H1 (cell line): ENCODE data around the gene MARCHF9. TPM values are rescaled to one million over a fixed set of nuclear protein-coding genes. Genes with fewer than 3 reads are reported as not detected.

Experiments
- GABPA ChIP-seq: IDR thresholded peaks from 2 replicates; pipeline ENCODE4 v1.6.1; 2011; ENCODE audit warnings: mild to moderate bottlenecking, low read length, moderate library complexity, borderline replicate concordance; ENCODE audit not compliant: insufficient read depth
- NANOG ChIP-seq: IDR thresholded peaks from 2 replicates; pipeline ENCODE4 v1.6.1; 2011; ENCODE audit warnings: low read length, low read depth, mild to moderate bottlenecking, inconsistent platforms; ENCODE audit not compliant: insufficient read depth, poor library complexity, severe bottlenecking
- RXRA ChIP-seq: IDR thresholded peaks from 2 replicates; pipeline ENCODE4 v1.6.1; 2011; ENCODE audit warnings: low read depth, mild to moderate bottlenecking, low read length, moderate library complexity; ENCODE audit not compliant: insufficient read depth
- SIN3A ChIP-seq, 2 experiments: IDR thresholded peaks in 1 of 2; conservative IDR thresholded peaks in 1 of 2; 2 replicates each; pipeline ENCODE4 v1.6.1; 2011 to 2012; ENCODE audit warnings: low read length in 2 of 2, improper control_type of control experiment in 1 of 2, low read depth in 1 of 2, mild to moderate bottlenecking in 1 of 2
- TEAD4 ChIP-seq: IDR thresholded peaks from 2 replicates; pipeline ENCODE4 v1.6.1; 2012; ENCODE audit warnings: low read depth, low read length, inconsistent platforms, mixed read lengths
- polyA plus RNA-seq, 7 experiments: library from polyadenylated mRNA; depleted of rRNA in 3 of 7; stranded (reverse) in 5 of 7; unstranded in 2 of 7; fragments of >200 nt in 5 of 7; fragments of 200-250 nt in 2 of 7; gene quantifications; 1 replicate in 5 of 7; 2 replicates in 1 of 7; 4 replicates in 1 of 7; pipeline versions ENCODE4 v1.2.1 to v1.2.3, GENCODE V29; 2011 to 2013; ENCODE audit warnings: missing spikeins in 2 of 7, mixed read lengths in 2 of 7
- total RNA-seq: library from RNA; stranded (reverse); fragmentation: NEBNext Ultra II Directional; extraction: Animal tissue kit (Norgen Biotek cat#: 25700); gene quantifications from 2 replicates; pipeline ENCODE4 v1.2.1, GENCODE V29; 2021
- TF ChIP-seq, protein P1 (sequence below): fragments of 300-600 bp; sonication (generic); IDR thresholded peaks from 2 replicates; pipeline ENCODE4 v1.7.1; 2012; ENCODE audit warnings: low read length, moderate library complexity, mild to moderate bottlenecking, inconsistent platforms; ENCODE audit not compliant: insufficient replicate concordance
- TF ChIP-seq, protein P2 (sequence below): IDR thresholded peaks from 2 replicates; pipeline ENCODE4 v1.6.1; 2011; ENCODE audit warnings: low read depth, mild to moderate bottlenecking, low read length; ENCODE audit not compliant: insufficient read depth
- TF ChIP-seq, protein P3 (sequence below): IDR thresholded peaks from 2 replicates; pipeline ENCODE4 v1.6.1; 2011; ENCODE audit warnings: low read length, improper control_type of control experiment

Gene MARCHF9
- total and polyA plus RNA-seq, 2 of the 8 experiments (the other 6 are each of a cell fraction or from before 2014, with no cell fraction given) = 6.4 to 7.8 TPM

DNA sequence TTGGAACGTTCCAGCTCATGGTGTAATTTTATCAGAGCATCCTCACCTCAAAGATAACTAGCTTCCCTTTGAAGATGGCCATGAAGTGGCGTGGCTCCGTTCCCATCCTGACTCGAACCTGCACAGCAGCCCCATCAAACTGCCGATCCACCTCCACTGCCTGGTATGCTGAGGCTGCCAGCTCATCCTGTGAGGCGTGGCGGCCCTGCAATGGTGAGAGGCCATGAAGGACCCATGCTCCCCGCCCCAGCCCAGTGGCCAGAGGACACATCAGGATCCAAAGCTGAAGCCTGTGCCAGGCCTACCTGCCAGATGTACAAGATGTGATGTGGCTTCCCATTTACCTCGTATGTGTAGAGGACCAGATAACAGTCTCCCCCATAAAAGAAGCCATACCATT, 52.4 kb downstream of the MARCHF9 start (continued):
- TF ChIP-seq, protein P1, sequence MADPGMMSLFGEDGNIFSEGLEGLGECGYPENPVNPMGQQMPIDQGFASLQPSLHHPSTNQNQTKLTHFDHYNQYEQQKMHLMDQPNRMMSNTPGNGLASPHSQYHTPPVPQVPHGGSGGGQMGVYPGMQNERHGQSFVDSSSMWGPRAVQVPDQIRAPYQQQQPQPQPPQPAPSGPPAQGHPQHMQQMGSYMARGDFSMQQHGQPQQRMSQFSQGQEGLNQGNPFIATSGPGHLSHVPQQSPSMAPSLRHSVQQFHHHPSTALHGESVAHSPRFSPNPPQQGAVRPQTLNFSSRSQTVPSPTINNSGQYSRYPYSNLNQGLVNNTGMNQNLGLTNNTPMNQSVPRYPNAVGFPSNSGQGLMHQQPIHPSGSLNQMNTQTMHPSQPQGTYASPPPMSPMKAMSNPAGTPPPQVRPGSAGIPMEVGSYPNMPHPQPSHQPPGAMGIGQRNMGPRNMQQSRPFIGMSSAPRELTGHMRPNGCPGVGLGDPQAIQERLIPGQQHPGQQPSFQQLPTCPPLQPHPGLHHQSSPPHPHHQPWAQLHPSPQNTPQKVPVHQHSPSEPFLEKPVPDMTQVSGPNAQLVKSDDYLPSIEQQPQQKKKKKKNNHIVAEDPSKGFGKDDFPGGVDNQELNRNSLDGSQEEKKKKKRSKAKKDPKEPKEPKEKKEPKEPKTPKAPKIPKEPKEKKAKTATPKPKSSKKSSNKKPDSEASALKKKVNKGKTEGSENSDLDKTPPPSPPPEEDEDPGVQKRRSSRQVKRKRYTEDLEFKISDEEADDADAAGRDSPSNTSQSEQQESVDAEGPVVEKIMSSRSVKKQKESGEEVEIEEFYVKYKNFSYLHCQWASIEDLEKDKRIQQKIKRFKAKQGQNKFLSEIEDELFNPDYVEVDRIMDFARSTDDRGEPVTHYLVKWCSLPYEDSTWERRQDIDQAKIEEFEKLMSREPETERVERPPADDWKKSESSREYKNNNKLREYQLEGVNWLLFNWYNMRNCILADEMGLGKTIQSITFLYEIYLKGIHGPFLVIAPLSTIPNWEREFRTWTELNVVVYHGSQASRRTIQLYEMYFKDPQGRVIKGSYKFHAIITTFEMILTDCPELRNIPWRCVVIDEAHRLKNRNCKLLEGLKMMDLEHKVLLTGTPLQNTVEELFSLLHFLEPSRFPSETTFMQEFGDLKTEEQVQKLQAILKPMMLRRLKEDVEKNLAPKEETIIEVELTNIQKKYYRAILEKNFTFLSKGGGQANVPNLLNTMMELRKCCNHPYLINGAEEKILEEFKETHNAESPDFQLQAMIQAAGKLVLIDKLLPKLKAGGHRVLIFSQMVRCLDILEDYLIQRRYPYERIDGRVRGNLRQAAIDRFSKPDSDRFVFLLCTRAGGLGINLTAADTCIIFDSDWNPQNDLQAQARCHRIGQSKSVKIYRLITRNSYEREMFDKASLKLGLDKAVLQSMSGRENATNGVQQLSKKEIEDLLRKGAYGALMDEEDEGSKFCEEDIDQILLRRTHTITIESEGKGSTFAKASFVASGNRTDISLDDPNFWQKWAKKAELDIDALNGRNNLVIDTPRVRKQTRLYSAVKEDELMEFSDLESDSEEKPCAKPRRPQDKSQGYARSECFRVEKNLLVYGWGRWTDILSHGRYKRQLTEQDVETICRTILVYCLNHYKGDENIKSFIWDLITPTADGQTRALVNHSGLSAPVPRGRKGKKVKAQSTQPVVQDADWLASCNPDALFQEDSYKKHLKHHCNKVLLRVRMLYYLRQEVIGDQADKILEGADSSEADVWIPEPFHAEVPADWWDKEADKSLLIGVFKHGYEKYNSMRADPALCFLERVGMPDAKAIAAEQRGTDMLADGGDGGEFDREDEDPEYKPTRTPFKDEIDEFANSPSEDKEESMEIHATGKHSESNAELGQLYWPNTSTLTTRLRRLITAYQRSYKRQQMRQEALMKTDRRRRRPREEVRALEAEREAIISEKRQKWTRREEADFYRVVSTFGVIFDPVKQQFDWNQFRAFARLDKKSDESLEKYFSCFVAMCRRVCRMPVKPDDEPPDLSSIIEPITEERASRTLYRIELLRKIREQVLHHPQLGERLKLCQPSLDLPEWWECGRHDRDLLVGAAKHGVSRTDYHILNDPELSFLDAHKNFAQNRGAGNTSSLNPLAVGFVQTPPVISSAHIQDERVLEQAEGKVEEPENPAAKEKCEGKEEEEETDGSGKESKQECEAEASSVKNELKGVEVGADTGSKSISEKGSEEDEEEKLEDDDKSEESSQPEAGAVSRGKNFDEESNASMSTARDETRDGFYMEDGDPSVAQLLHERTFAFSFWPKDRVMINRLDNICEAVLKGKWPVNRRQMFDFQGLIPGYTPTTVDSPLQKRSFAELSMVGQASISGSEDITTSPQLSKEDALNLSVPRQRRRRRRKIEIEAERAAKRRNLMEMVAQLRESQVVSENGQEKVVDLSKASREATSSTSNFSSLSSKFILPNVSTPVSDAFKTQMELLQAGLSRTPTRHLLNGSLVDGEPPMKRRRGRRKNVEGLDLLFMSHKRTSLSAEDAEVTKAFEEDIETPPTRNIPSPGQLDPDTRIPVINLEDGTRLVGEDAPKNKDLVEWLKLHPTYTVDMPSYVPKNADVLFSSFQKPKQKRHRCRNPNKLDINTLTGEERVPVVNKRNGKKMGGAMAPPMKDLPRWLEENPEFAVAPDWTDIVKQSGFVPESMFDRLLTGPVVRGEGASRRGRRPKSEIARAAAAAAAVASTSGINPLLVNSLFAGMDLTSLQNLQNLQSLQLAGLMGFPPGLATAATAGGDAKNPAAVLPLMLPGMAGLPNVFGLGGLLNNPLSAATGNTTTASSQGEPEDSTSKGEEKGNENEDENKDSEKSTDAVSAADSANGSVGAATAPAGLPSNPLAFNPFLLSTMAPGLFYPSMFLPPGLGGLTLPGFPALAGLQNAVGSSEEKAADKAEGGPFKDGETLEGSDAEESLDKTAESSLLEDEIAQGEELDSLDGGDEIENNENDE = no peak
- no peak for TF ChIP-seq GABPA
- no peak for TF ChIP-seq NANOG
- TF ChIP-seq, protein P2, sequence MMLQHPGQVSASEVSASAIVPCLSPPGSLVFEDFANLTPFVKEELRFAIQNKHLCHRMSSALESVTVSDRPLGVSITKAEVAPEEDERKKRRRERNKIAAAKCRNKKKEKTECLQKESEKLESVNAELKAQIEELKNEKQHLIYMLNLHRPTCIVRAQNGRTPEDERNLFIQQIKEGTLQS = no peak
- TF ChIP-seq TEAD4 = no peak
- TF ChIP-seq, protein P3, sequence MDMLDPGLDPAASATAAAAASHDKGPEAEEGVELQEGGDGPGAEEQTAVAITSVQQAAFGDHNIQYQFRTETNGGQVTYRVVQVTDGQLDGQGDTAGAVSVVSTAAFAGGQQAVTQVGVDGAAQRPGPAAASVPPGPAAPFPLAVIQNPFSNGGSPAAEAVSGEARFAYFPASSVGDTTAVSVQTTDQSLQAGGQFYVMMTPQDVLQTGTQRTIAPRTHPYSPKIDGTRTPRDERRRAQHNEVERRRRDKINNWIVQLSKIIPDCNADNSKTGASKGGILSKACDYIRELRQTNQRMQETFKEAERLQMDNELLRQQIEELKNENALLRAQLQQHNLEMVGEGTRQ = no peak
- no peak for TF ChIP-seq RXRA
- no peak for TF ChIP-seq SIN3A (conservative IDR thresholded peaks at IDR 0.05 in 1 of 2, IDR thresholded peaks at IDR 0.05 in 1 of 2; ENCODE audit: low read depth in 1 of 2, low read length in 2 of 2)
